SK-N-SH treated with all-trans-retinoic acid at 6 μM for 48 hours (cell line): ENCODE data around the gene PIAS2.

Experiments
- ATAC-seq: fragments of 200-7000 bp; cut with Tn5 transposase; 3 replicates; pipeline ENCODE4 v1.9.1; 2020; ENCODE audit warnings: mild to moderate bottlenecking, moderate library complexity
- ARNTL ChIP-seq: fragments of 450-650 bp; formaldehyde crosslinking; IDR thresholded peaks from 2 replicates; pipeline ENCODE4 v1.5.0; 2020; ENCODE audit warnings: low read depth, mild to moderate bottlenecking, moderate library complexity, borderline replicate concordance
- BACH2 ChIP-seq: fragments of 250-450 bp; sonication (Bioruptor Pico); IDR thresholded peaks from 2 replicates; pipeline ENCODE4 v1.9.0; 2021; ENCODE audit warnings: mild to moderate bottlenecking, borderline replicate concordance
- CSDC2 ChIP-seq: fragments of 250-450 bp; sonication (Bioruptor Pico); IDR thresholded peaks from 2 replicates; pipeline ENCODE4 v1.5.0; 2020; ENCODE audit warnings: mild to moderate bottlenecking, moderate library complexity
- OSR1 ChIP-seq: fragments of 250-450 bp; sonication (Bioruptor Pico); IDR thresholded peaks from 2 replicates; pipeline ENCODE4 v1.8.0; 2022; ENCODE audit warnings: moderate library complexity, mild to moderate bottlenecking, inconsistent platforms
- PPARA ChIP-seq: fragments of 250-450 bp; sonication (Bioruptor Pico); IDR thresholded peaks from 2 replicates; pipeline ENCODE4 v1.5.0; 2020; ENCODE audit warnings: mild to moderate bottlenecking, borderline replicate concordance
- RARB ChIP-seq: fragments of 250-450 bp; sonication (Bioruptor Pico); IDR thresholded peaks from 2 replicates; pipeline ENCODE4 v1.8.0; 2021; ENCODE audit warnings: mild to moderate bottlenecking, moderate library complexity
- TCF4 ChIP-seq: fragments of 250-450 bp; sonication (Bioruptor Pico); IDR thresholded peaks from 2 replicates; pipeline ENCODE4 v1.8.0; 2021; ENCODE audit warnings: mild to moderate bottlenecking, moderate library complexity, borderline replicate concordance
- ZC3H10 ChIP-seq: fragments of 250-450 bp; sonication (Bioruptor Pico); IDR thresholded peaks from 2 replicates; pipeline ENCODE4 v1.5.1; 2021; ENCODE audit warnings: mild to moderate bottlenecking, moderate library complexity
- ZFP30 ChIP-seq: fragments of 450-650 bp; formaldehyde crosslinking; IDR thresholded peaks from 2 replicates; pipeline ENCODE4 v1.5.0; 2022; ENCODE audit warnings: mild to moderate bottlenecking, moderate library complexity
- ZNF565 ChIP-seq: fragments of 450-650 bp; formaldehyde crosslinking; conservative IDR thresholded peaks from 2 replicates; pipeline ENCODE4 v1.5.0; 2020; ENCODE audit warnings: low read depth, mild to moderate bottlenecking, moderate library complexity
- ZNF70 ChIP-seq: fragments of 450-650 bp; formaldehyde crosslinking; IDR thresholded peaks from 2 replicates; pipeline ENCODE4 v1.5.0; 2020; ENCODE audit warnings: mild to moderate bottlenecking, moderate library complexity
- TF ChIP-seq, protein P1 (sequence below): fragments of 250-450 bp; sonication (Bioruptor Pico); IDR thresholded peaks from 2 replicates; pipeline ENCODE4 v1.5.1; 2020; ENCODE audit warnings: low read depth, mild to moderate bottlenecking, moderate library complexity
- TF ChIP-seq, protein P2 (sequence below): fragments of 250-450 bp; sonication (Bioruptor Pico); IDR thresholded peaks from 2 replicates; pipeline ENCODE4 v1.5.0; 2020; ENCODE audit warnings: mild to moderate bottlenecking, moderate library complexity
- TF ChIP-seq, protein P3 (sequence below): fragments of 250-450 bp; sonication (Bioruptor Pico); IDR thresholded peaks from 2 replicates; pipeline ENCODE4 v1.8.0; 2020; ENCODE audit warnings: mild to moderate bottlenecking, moderate library complexity, borderline replicate concordance
- TF ChIP-seq, protein P4 (sequence below): fragments of 250-450 bp; sonication (Bioruptor Pico); IDR thresholded peaks from 2 replicates; pipeline ENCODE4 v1.5.1; 2021; ENCODE audit warnings: mild to moderate bottlenecking, moderate library complexity
- TF ChIP-seq, protein P5 (sequence below): fragments of 250-450 bp; sonication (Bioruptor Pico); IDR thresholded peaks from 2 replicates; pipeline ENCODE4 v1.8.0; 2021; ENCODE audit warnings: low read depth, mild to moderate bottlenecking, moderate library complexity, borderline replicate concordance

Gene PIAS2

DNA sequence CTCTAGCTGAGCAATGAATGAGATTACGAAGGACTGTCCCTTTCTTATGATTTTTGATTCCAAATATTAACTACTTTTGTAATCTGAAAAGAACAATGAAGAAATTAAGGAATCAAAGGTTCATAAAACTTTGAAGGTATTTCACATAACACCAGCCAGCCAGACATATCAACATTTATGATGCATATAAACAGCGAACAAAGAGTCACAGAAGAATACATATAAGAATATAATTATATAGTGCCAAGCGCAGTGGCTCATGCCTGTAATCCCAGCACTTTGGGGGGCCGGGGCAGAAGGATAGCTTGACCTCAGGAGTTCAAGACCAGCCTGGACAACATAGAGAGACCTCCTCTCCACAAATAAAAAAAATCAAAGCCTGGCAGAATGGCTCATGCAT lies 34.1 kb downstream of the PIAS2 start:
- TF ChIP-seq ARNTL (CRISPR knock-in tag): no peak
- TF ChIP-seq TCF4 (CRISPR knock-in tag): no peak
- TF ChIP-seq, protein P1, sequence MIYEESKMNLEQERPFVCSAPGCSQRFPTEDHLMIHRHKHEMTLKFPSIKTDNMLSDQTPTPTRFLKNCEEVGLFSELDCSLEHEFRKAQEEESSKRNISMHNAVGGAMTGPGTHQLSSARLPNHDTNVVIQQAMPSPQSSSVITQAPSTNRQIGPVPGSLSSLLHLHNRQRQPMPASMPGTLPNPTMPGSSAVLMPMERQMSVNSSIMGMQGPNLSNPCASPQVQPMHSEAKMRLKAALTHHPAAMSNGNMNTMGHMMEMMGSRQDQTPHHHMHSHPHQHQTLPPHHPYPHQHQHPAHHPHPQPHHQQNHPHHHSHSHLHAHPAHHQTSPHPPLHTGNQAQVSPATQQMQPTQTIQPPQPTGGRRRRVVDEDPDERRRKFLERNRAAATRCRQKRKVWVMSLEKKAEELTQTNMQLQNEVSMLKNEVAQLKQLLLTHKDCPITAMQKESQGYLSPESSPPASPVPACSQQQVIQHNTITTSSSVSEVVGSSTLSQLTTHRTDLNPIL (CRISPR knock-in tag): no peak
- TF ChIP-seq, all 23 proteins: peak for 0
- ATAC-seq: no peak

DNA sequence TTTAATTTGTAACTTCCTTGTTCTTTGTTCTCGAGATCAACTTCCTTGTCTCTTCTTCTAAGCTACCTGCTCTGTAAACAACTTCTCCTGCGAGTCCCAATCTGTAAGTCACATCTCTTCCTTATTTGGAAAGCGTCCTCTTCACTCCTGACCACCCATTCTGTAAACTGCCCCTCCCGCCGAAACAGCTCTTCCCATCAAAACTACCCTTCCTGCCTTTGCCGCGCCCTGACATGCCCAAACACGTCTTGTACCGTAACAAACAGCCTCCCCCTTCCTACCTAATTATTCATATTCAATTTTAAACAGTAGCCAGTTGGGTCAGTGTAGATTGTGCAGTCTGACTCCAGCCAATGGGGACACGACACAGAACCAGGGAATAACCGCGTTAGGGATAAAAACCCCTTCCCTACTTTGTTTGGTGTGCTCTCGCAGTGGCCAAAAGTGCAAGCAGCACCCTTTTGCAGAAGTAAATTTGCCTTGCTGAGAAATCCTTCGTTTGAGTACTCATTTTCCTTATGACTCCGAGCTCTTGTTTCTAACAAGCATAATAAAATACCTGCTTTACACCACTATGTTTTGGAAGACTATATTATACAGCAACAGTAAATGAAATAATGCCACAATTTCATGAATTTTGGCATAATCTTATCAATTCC lies 39.8 kb downstream of the PIAS2 start:
- TF ChIP-seq ZC3H10 (CRISPR knock-in tag): no peak
- TF ChIP-seq, all 23 proteins: peak for 0
- ATAC-seq: no peak

DNA sequence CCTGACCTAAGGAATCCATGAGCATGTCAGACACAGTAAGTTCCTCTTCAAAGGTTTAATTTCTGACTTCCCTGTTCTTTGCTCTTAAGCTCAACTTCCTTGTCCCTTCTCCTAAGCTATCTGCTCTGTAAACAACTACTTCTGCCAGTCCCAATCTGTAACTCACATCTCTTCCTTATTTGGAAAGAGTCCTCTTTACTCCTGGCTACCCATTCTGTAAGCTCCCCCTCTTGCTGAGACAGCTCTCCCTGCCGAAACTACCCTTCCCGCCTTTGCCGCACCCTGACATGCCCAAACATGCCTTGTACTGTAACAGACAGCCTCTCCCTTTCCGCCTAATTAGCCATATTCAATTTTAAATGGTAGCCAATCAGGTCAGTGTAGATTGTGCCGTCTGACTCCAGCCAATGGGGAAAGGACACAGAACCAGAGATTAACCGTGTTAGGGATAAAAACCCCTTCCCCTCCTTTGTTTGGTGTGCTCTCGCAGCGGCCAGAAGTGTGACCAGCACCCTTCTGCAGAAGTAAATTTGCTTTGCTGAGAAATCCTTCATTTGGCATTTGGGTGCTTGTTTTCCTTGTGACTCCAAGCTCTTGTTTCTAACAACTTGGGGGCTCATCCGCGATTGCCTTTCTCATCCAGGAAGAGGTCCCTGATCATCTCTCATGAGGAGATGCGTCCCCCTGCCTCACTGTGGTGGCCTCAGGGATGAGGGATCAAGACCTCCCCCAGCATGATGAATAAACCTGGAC lies 49.0 kb downstream of the PIAS2 start:
- no peak for ATAC-seq
- no peak for TF ChIP-seq TCF4 (CRISPR knock-in tag)
- TF ChIP-seq, protein P2, sequence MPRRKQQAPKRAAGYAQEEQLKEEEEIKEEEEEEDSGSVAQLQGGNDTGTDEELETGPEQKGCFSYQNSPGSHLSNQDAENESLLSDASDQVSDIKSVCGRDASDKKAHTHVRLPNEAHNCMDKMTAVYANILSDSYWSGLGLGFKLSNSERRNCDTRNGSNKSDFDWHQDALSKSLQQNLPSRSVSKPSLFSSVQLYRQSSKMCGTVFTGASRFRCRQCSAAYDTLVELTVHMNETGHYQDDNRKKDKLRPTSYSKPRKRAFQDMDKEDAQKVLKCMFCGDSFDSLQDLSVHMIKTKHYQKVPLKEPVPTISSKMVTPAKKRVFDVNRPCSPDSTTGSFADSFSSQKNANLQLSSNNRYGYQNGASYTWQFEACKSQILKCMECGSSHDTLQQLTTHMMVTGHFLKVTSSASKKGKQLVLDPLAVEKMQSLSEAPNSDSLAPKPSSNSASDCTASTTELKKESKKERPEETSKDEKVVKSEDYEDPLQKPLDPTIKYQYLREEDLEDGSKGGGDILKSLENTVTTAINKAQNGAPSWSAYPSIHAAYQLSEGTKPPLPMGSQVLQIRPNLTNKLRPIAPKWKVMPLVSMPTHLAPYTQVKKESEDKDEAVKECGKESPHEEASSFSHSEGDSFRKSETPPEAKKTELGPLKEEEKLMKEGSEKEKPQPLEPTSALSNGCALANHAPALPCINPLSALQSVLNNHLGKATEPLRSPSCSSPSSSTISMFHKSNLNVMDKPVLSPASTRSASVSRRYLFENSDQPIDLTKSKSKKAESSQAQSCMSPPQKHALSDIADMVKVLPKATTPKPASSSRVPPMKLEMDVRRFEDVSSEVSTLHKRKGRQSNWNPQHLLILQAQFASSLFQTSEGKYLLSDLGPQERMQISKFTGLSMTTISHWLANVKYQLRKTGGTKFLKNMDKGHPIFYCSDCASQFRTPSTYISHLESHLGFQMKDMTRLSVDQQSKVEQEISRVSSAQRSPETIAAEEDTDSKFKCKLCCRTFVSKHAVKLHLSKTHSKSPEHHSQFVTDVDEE (CRISPR knock-in tag): no peak
- no peak for TF ChIP-seq ZNF70 (CRISPR knock-in tag)
- TF ChIP-seq RARB (CRISPR knock-in tag): no peak
- no peak for TF ChIP-seq ZNF565 (CRISPR knock-in tag)
- TF ChIP-seq, protein P3, sequence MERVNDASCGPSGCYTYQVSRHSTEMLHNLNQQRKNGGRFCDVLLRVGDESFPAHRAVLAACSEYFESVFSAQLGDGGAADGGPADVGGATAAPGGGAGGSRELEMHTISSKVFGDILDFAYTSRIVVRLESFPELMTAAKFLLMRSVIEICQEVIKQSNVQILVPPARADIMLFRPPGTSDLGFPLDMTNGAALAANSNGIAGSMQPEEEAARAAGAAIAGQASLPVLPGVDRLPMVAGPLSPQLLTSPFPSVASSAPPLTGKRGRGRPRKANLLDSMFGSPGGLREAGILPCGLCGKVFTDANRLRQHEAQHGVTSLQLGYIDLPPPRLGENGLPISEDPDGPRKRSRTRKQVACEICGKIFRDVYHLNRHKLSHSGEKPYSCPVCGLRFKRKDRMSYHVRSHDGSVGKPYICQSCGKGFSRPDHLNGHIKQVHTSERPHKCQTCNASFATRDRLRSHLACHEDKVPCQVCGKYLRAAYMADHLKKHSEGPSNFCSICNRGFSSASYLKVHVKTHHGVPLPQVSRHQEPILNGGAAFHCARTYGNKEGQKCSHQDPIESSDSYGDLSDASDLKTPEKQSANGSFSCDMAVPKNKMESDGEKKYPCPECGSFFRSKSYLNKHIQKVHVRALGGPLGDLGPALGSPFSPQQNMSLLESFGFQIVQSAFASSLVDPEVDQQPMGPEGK: no peak
- TF ChIP-seq BACH2 (CRISPR knock-in tag): no peak
- TF ChIP-seq, protein P4, sequence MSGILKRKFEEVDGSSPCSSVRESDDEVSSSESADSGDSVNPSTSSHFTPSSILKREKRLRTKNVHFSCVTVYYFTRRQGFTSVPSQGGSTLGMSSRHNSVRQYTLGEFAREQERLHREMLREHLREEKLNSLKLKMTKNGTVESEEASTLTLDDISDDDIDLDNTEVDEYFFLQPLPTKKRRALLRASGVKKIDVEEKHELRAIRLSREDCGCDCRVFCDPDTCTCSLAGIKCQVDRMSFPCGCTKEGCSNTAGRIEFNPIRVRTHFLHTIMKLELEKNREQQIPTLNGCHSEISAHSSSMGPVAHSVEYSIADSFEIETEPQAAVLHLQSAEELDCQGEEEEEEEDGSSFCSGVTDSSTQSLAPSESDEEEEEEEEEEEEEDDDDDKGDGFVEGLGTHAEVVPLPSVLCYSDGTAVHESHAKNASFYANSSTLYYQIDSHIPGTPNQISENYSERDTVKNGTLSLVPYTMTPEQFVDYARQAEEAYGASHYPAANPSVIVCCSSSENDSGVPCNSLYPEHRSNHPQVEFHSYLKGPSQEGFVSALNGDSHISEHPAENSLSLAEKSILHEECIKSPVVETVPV (CRISPR knock-in tag): no peak
- TF ChIP-seq, protein P1 (CRISPR knock-in tag): no peak
- no peak for TF ChIP-seq ZC3H10 (CRISPR knock-in tag)
- TF ChIP-seq, protein P5, sequence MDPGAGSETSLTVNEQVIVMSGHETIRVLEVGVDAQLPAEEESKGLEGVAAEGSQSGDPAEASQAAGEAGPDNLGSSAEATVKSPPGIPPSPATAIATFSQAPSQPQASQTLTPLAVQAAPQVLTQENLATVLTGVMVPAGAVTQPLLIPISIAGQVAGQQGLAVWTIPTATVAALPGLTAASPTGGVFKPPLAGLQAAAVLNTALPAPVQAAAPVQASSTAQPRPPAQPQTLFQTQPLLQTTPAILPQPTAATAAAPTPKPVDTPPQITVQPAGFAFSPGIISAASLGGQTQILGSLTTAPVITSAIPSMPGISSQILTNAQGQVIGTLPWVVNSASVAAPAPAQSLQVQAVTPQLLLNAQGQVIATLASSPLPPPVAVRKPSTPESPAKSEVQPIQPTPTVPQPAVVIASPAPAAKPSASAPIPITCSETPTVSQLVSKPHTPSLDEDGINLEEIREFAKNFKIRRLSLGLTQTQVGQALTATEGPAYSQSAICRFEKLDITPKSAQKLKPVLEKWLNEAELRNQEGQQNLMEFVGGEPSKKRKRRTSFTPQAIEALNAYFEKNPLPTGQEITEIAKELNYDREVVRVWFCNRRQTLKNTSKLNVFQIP (CRISPR knock-in tag): no peak
- no peak for TF ChIP-seq CSDC2 (CRISPR knock-in tag)
- TF ChIP-seq PPARA (CRISPR knock-in tag): no peak
- TF ChIP-seq ARNTL (CRISPR knock-in tag): no peak
- no peak for TF ChIP-seq OSR1 (CRISPR knock-in tag)
- TF ChIP-seq ZFP30: no peak
